H1 (cell line): Measurements from ENCODE around the gene GLYR1. TPM values are rescaled to one million over a fixed set of nuclear protein-coding genes. Genes with fewer than 3 reads are reported as not detected.
A peak's percentile ranks its signal among the peaks of the same experiment; 100 is the strongest.

ENCODE experiments used
- CTCF ChIA-PET: fragments of 300-600 bp; sonication (Branson Sonifier 250); formaldehyde crosslinking; loops from one replicate; lab custom pipeline; 2021; ENCODE audit not compliant: partially characterized antibody; lab: Charles Lee
- POLR2A ChIA-PET: fragments of 300-600 bp; sonication (Branson Sonifier 250); formaldehyde crosslinking; loops from one replicate; lab custom pipeline; 2021; ENCODE audit warnings: inconsistent platforms; ENCODE audit not compliant: partially characterized antibody; lab: Charles Lee
- DNase-seq, 2 experiments: peaks; one replicate each; pipeline versions ENCODE4 v3.0.0 to v3.0.0-alpha.2; 2010 to 2022; ENCODE audit warnings: low spot score in 2 of 2, low read depth in 1 of 2, mixed read lengths in 1 of 2
- FAIRE-seq: peaks from 2 replicates; lab custom pipeline; 2011; peaks lifted over from hg19 to GRCh38; lab: Jason Lieb, UNC
- H2AFZ ChIP-seq: 2 replicates; pipeline ENCODE4 v1.8.1; 2012; ENCODE audit warnings: low read length, inconsistent platforms
- H2AK5ac ChIP-seq: 2 replicates; pipeline ENCODE4 v1.6.1; 2013; ENCODE audit warnings: low read depth, low read length
- H2BK120ac ChIP-seq: replicated peaks from 2 replicates; pipeline ENCODE3; 2013; ENCODE audit warnings: low read depth, low read length, inconsistent platforms
- H2BK12ac ChIP-seq: 2 replicates; pipeline ENCODE4 v1.6.1; 2013; ENCODE audit warnings: low read depth, low read length
- H2BK15ac ChIP-seq: 2 replicates; pipeline ENCODE4 v1.6.1; 2013; ENCODE audit warnings: low read length
- H2BK20ac ChIP-seq: 2 replicates; pipeline ENCODE4 v1.6.1; 2013; ENCODE audit warnings: low read length
- H2BK5ac ChIP-seq: 2 replicates; pipeline ENCODE4 v1.6.1; 2013; ENCODE audit warnings: low read depth, low read length
- H3K14ac ChIP-seq: 2 replicates; pipeline ENCODE4 v1.6.1; 2013; ENCODE audit warnings: inconsistent platforms; ENCODE audit not compliant: insufficient read length
- H3K18ac ChIP-seq: 2 replicates; pipeline ENCODE4 v1.6.1; 2013; ENCODE audit warnings: low read length; ENCODE audit errors: extremely low read depth
- H3K23ac ChIP-seq: 2 replicates; pipeline ENCODE4 v1.6.1; 2013; ENCODE audit warnings: inconsistent platforms; ENCODE audit not compliant: insufficient read length
- H3K23me2 ChIP-seq: 2 replicates; pipeline ENCODE4 v1.6.1; 2013; ENCODE audit warnings: low read depth, low read length
- H3K27ac ChIP-seq: 2 replicates; pipeline ENCODE4 v1.6.1; 2011; ENCODE audit warnings: low read depth, low read length, inconsistent platforms
- H3K27me3 ChIP-seq, 4 experiments: replicated peaks in 1 of 4; 1 replicate in 1 of 4; 2 replicates in 3 of 4; pipeline versions ENCODE4 v1.6.1 to v1.8.1; 2011 to 2013; ENCODE audit warnings: low read length in 3 of 4, mild to moderate bottlenecking in 3 of 4, inconsistent platforms in 2 of 4, mixed read lengths in 2 of 4, moderate library complexity in 1 of 4; ENCODE audit not compliant: control insufficient read depth in 3 of 4, insufficient read depth in 3 of 4; ENCODE audit errors: extremely low read depth in 1 of 4
- H3K36me3 ChIP-seq, 4 experiments: 2 replicates each; pipeline versions ENCODE4 v1.6.1 to v1.8.1; 2011 to 2013; ENCODE audit warnings: mild to moderate bottlenecking in 4 of 4, low read length in 3 of 4, moderate library complexity in 2 of 4, control low read depth in 1 of 4, inconsistent platforms in 1 of 4; ENCODE audit not compliant: insufficient read depth in 4 of 4, control insufficient read depth in 2 of 4
- H3K4ac ChIP-seq: replicated peaks from 2 replicates; pipeline ENCODE3; 2013; ENCODE audit warnings: low read length, low read depth, mixed read lengths, inconsistent platforms; ENCODE audit not compliant: insufficient read length
- H3K4me1 ChIP-seq, 4 experiments: replicated peaks in 1 of 4; 1 replicate in 1 of 4; 2 replicates in 3 of 4; pipeline versions ENCODE4 v1.6.1 to v1.8.1; 2011 to 2013; ENCODE audit warnings: low read length in 3 of 4, inconsistent platforms in 2 of 4, mixed read lengths in 1 of 4; ENCODE audit not compliant: insufficient read depth in 4 of 4, control insufficient read depth in 3 of 4
- H3K4me2 ChIP-seq, 2 experiments: 2 replicates each; pipeline versions ENCODE4 v1.6.1 to v1.8.1; 2011 to 2013; ENCODE audit warnings: low read depth in 2 of 2, low read length in 2 of 2, control low read depth in 1 of 2, inconsistent platforms in 1 of 2, mild to moderate bottlenecking in 1 of 2; ENCODE audit not compliant: insufficient read depth in 1 of 2
- H3K4me3 ChIP-seq, 4 experiments: fragments of 200-600, 300-600 bp in 1 of 4; sonication (generic), shearing (Covaris generic), sonication (Bioruptor Twin) in 1 of 4; 2 replicates each; pipeline versions ENCODE4 v1.5.1 to v1.8.1; 2011 to 2016; ENCODE audit warnings: low read length in 4 of 4, low read depth in 3 of 4, control low read depth in 2 of 4, inconsistent platforms in 2 of 4, mild to moderate bottlenecking in 2 of 4, mixed read lengths in 1 of 4, moderate library complexity in 1 of 4; ENCODE audit not compliant: insufficient read depth in 2 of 4; ENCODE audit errors: extremely low read depth in 1 of 4
- H3K56ac ChIP-seq: replicated peaks from 2 replicates; pipeline ENCODE3; 2013; ENCODE audit warnings: low read depth, mild to moderate bottlenecking, mixed read lengths, low read length, inconsistent platforms; ENCODE audit not compliant: insufficient read length
- H3K79me1 ChIP-seq: 2 replicates; pipeline ENCODE4 v1.6.1; 2013; ENCODE audit warnings: low read depth, low read length, control low read depth
- H3K79me2 ChIP-seq, 2 experiments: 2 replicates each; pipeline versions ENCODE4 v1.6.1 to v1.8.1; 2012 to 2013; ENCODE audit warnings: low read length in 2 of 2, mild to moderate bottlenecking in 2 of 2, inconsistent platforms in 1 of 2; ENCODE audit not compliant: insufficient read depth in 2 of 2, control insufficient read depth in 1 of 2
- H3K9ac ChIP-seq, 4 experiments: replicated peaks in 1 of 4; 1 replicate in 1 of 4; 2 replicates in 3 of 4; pipeline versions ENCODE4 v1.6.1 to v1.8.1; 2011 to 2013; ENCODE audit warnings: low read depth in 3 of 4, low read length in 3 of 4, control low read depth in 2 of 4, mild to moderate bottlenecking in 2 of 4, moderate library complexity in 2 of 4, inconsistent platforms in 1 of 4; ENCODE audit errors: extremely low read depth in 1 of 4
- H3K9me3 ChIP-seq, 2 experiments: 2 replicates each; pipeline versions ENCODE4 v1.6.1 to v1.8.1; 2012 to 2013; ENCODE audit warnings: mild to moderate bottlenecking in 2 of 2, moderate library complexity in 2 of 2, control low read depth in 1 of 2, inconsistent platforms in 1 of 2, low read depth in 1 of 2, low read length in 1 of 2, mixed read lengths in 1 of 2; ENCODE audit not compliant: insufficient read depth in 2 of 2
- H4K20me1 ChIP-seq, 2 experiments: replicated peaks in 1 of 2; 2 replicates each; pipeline versions ENCODE3 to v1.8.1; 2011 to 2013; ENCODE audit warnings: inconsistent platforms in 2 of 2, low read length in 2 of 2, mild to moderate bottlenecking in 1 of 2; ENCODE audit not compliant: insufficient read depth in 2 of 2, control insufficient read depth in 1 of 2
- H4K5ac ChIP-seq: 2 replicates; pipeline ENCODE4 v1.6.1; 2013; ENCODE audit warnings: low read length, low read depth, mixed read lengths, inconsistent platforms; ENCODE audit not compliant: insufficient read length
- H4K8ac ChIP-seq: 2 replicates; pipeline ENCODE4 v1.8.0; 2013; ENCODE audit warnings: mild to moderate bottlenecking, moderate library complexity, low read length, inconsistent platforms; ENCODE audit not compliant: insufficient read depth; ENCODE audit errors: extremely low read depth
- H4K91ac ChIP-seq: replicated peaks from 2 replicates; pipeline ENCODE3; 2013; ENCODE audit warnings: low read length, mixed read lengths, inconsistent platforms; ENCODE audit not compliant: insufficient read length
- CBX5 ChIP-seq: fragments of 300-800, 300-1000 bp; sonication (generic); IDR thresholded peaks from 2 replicates; pipeline ENCODE4 v1.7.1; 2016; ENCODE audit warnings: antibody characterized with exemption, low read length, low read depth
- CEBPB ChIP-seq: IDR thresholded peaks from 2 replicates; pipeline ENCODE4 v1.6.1; 2012; ENCODE audit warnings: low read depth, low read length
- FOSL1 ChIP-seq: IDR thresholded peaks from 2 replicates; pipeline ENCODE4 v1.6.1; 2011; ENCODE audit warnings: mild to moderate bottlenecking, low read depth, low read length, moderate library complexity; ENCODE audit not compliant: insufficient read depth
- HDAC2 ChIP-seq, 2 experiments: fragments of 300-600 bp in 1 of 2; sonication (generic) in 1 of 2; IDR thresholded peaks; 2 replicates each; pipeline ENCODE4 v1.6.1; 2011 to 2012; ENCODE audit warnings: low read depth in 2 of 2, low read length in 2 of 2, mild to moderate bottlenecking in 2 of 2, moderate library complexity in 2 of 2, borderline replicate concordance in 1 of 2, inconsistent platforms in 1 of 2
- PHF8 ChIP-seq: fragments of 200-600 bp; sonication (generic); conservative IDR thresholded peaks from 2 replicates; pipeline ENCODE4 v1.7.1; 2012; ENCODE audit warnings: low read depth, mild to moderate bottlenecking, inconsistent platforms, low read length, moderate library complexity
- RBBP5 ChIP-seq: IDR thresholded peaks from 2 replicates; pipeline ENCODE4 v1.7.1; 2012; ENCODE audit warnings: low read depth, mild to moderate bottlenecking, inconsistent platforms, low read length, moderate library complexity, borderline replicate concordance
- RNF2 ChIP-seq: fragments of 200-900, 300-1000 bp; sonication (generic); IDR thresholded peaks from 2 replicates; pipeline ENCODE4 v1.7.1; 2016; ENCODE audit warnings: borderline replicate concordance, low read depth, mild to moderate bottlenecking, antibody characterized with exemption, low read length; ENCODE audit not compliant: poor library complexity, severe bottlenecking; ENCODE audit errors: missing control alignments
- SP4 ChIP-seq: IDR thresholded peaks from 2 replicates; pipeline ENCODE4 v1.6.1; 2012; ENCODE audit warnings: low read length, inconsistent platforms
- TAF7 ChIP-seq: optimal IDR thresholded peaks from 2 replicates; pipeline ENCODE3; 2011; ENCODE audit warnings: low read depth, mild to moderate bottlenecking, inconsistent platforms, low read length, moderate library complexity, borderline replicate concordance
- ZNF274 ChIP-seq: IDR thresholded peaks from 2 replicates; pipeline ENCODE4 v1.7.0; 2012; ENCODE audit warnings: low read length, borderline replicate concordance; ENCODE audit errors: extremely low read depth
- WGBS, 2 experiments: shearing (Covaris generic) in 1 of 2; methylation state at CpG; one replicate each; pipeline versions ENCODE4 v1.1.6 to v1.1.7; 2013 to 2015; ENCODE audit warnings: low lambda C conversion rate in 2 of 2, mixed read lengths in 2 of 2, inconsistent platforms in 1 of 2, low coverage in 1 of 2, missing lambda C conversion rate in 1 of 2; ENCODE audit not compliant: insufficient replicate concordance in 2 of 2, insufficient coverage in 1 of 2, insufficient read length in 1 of 2; ENCODE audit errors: extremely low coverage in 1 of 2, missing lambda C conversion rate in 1 of 2; 5-methylcytosine and 5-hydroxymethylcytosine counted together
- polyA plus RNA-seq, 7 experiments: library from polyadenylated mRNA; depleted of rRNA in 3 of 7; stranded (reverse) in 5 of 7; unstranded in 2 of 7; fragments of >200 nt in 5 of 7; fragments of 200-250 nt in 2 of 7; gene quantifications; 1 replicate in 5 of 7; 2 replicates in 1 of 7; 4 replicates in 1 of 7; pipeline versions ENCODE4 v1.2.1 to v1.2.3, GENCODE V29; 2011 to 2013; ENCODE audit warnings: missing spikeins in 2 of 7, mixed read lengths in 2 of 7
- total RNA-seq: library from RNA; stranded (reverse); fragmentation: NEBNext Ultra II Directional; extraction: Animal tissue kit (Norgen Biotek cat#: 25700); gene quantifications from 2 replicates; pipeline ENCODE4 v1.2.1, GENCODE V29; 2021

The GLYR1 gene
- total and polyA plus RNA-seq, 2 of the 8 experiments (the other 6 are each of a cell fraction or from before 2014, with no cell fraction given): 50.2 to 115 TPM

GRCh38 chr16:4801051-4801961 is 45.8 kb downstream of the GLYR1 start:
- Histone ChIP-seq H3K4me1 (peaks cover 0 to 14% (median 8%) of the 10 kb centered on the region in 4 experiments; a peak in 4 of 7 replicates), H3K23ac (no peak overlapping the region), H3K79me1 (no peaks in the 10 kb centered on the region), H3K4ac (no peak overlapping the region), H3K4me2 (peak overlapping the region; percentile 67 to 92), H4K91ac (no peak overlapping the region), H4K5ac (peak overlapping the region; percentile 35), H3K27ac (no peak overlapping the region), H2BK5ac (peak overlapping the region; percentile 78; the same call in 1 of the 2 replicates), H2BK20ac (no peak overlapping the region), H3K14ac (no peak overlapping the region), H2BK15ac (no peak overlapping the region), H3K23me2 (peaks cover 8% of the 10 kb centered on the region; the same call in 1 of the 2 replicates), H3K27me3 (no peaks in the 10 kb centered on the region), H3K9ac (peak overlapping the region in 3 of 4 experiments; percentile 21 to 34 (median 28); a peak in 5 of 7 replicates), H3K4me3 (peak overlapping the region; percentile 63 to 82 (median 78)), H3K18ac (no peak overlapping the region; the same call in 1 of the 2 replicates), H2AK5ac (no peak overlapping the region), H2BK120ac (no peak overlapping the region), H3K79me2 (no peaks in the 10 kb centered on the region), H2BK12ac (peak overlapping the region; percentile 75; the same call in 1 of the 2 replicates), H2AFZ (0 out of 2 replicates have a peak overlapping the region, but pooled peaks have one; percentile 21), H4K8ac (peak overlapping the region; percentile 28; the same call in 1 of the 2 replicates), H3K9me3 (no peaks in the 10 kb centered on the region), H3K36me3 (peaks cover 0 to 15% (median 3%) of the 10 kb centered on the region in 4 experiments; a peak in 6 of 8 replicates), H3K56ac (no peak overlapping the region), H4K20me1 (peaks cover 0 to 8% of the 10 kb centered on the region in 2 experiments)
- no peak for FAIRE-seq
- 50% methylated on average over 20 of the region's 29 CpGs; no CpG with 5 or more reads in 1 of the 2 experiments for WGBS, 2 experiments
- POLR2A ChIA-PET: interaction anchor here (1.0 to 2.9 kb wide), 12 partner anchors 10 to 117 kb away, joined by 3 to 21 read pairs (median 4); partner anchors contain the start of genes ANKS3, DNAAF8, NUDT16L1 and ZNF500
- CTCF ChIA-PET: no interaction called here
- DNase-seq: no peak
- TF ChIP-seq TAF7 (no peak), PHF8 (no peak), ZNF274 (no peak), SP4 (no peak), RNF2 (no peak), RBBP5 (no peak), CEBPB (no peak), FOSL1 (no peak), HDAC2 (IDR thresholded peaks at IDR 0.05; ENCODE audit: borderline replicate concordance in 1 of 2, low read depth in 2 of 2, low read length in 2 of 2) (no peak), CBX5 (no peak)
